OCI-LY3 (cell line): ENCODE measurements around the gene KDR.

Source experiments
- EZH2phosphoT487 ChIP-seq: fragments of 200-600 bp; shearing (Covaris generic); IDR thresholded peaks from 2 replicates; pipeline ENCODE4 v1.6.1; 2018; ENCODE audit warnings: antibody characterized with exemption, mixed run types, low read depth
- TF ChIP-seq, protein P1 (sequence below): fragments of 200-600, 300-600 bp; sonication (generic); IDR thresholded peaks from 2 replicates; pipeline ENCODE4 v1.5.1; 2014; ENCODE audit warnings: antibody characterized with exemption, low read length, low read depth

DNA sequence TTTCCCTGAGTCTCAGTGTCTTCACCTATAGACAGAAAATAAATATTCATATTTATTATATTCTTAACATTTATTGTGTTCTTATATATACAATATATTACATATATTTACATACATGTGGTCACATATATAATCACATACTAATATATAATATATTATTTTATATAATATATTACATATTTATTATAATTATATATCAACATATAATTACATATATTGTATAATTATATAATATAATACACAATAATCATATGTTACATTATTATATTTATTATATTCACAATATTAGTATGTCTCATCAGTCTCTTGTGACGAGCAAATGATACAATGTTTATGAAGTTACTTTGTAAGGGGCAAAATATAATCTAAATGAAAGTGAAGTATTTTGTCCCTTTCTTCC is 87.7 kb downstream of the KDR start:
- TF ChIP-seq, protein P1, sequence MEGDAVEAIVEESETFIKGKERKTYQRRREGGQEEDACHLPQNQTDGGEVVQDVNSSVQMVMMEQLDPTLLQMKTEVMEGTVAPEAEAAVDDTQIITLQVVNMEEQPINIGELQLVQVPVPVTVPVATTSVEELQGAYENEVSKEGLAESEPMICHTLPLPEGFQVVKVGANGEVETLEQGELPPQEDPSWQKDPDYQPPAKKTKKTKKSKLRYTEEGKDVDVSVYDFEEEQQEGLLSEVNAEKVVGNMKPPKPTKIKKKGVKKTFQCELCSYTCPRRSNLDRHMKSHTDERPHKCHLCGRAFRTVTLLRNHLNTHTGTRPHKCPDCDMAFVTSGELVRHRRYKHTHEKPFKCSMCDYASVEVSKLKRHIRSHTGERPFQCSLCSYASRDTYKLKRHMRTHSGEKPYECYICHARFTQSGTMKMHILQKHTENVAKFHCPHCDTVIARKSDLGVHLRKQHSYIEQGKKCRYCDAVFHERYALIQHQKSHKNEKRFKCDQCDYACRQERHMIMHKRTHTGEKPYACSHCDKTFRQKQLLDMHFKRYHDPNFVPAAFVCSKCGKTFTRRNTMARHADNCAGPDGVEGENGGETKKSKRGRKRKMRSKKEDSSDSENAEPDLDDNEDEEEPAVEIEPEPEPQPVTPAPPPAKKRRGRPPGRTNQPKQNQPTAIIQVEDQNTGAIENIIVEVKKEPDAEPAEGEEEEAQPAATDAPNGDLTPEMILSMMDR, result no peak
- TF ChIP-seq EZH2phosphoT487, result no peak
